Measurements from ENCODE around the gene TMEM132A.

TMEM132A gene

DNA sequence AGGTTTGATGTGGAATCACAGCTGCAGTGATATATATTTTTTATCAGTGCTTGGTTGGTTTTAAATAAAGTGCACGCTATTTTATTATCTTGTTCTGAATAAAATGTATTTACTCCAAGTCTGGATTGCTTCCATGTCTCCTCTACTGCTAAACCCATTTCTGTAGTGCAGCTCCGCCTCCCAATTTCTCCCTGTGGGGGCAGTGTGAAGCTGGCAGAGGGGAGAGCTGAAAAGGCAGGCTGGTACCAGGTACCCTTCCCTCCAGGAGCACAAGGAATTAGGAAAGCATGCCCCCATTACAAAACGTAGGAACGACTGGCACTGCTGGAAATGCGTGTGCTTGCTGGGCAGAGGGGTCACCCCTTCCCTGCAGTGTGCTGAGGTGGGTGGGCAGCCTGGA lies 934 bp upstream of the TMEM132A start:
- DNase-seq (ENCODE audit: low spot score) = no peak

DNA sequence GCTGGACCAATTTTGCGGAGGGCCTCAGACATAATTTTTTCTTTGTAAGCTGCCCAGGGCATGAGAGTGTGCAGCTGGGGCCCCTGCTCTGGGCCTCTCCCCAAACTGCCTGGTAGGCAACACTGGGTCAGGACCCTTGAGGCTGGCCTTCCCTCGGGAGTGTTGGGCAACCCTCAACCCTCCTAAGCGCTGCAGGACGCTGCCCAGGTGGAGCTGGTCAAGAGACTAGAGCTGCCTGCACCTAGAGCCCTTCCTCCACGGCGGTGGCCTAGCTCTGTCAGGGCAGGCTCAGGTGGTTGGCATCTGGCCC lies 505 bp upstream of the TMEM132A start:
- DNase-seq (ENCODE audit: low spot score) = no peak

GRCh38 chr11:60924906-60925853 lies 920 bp downstream of the TMEM132A start:
- peak; percentile 92 for DNase-seq (ENCODE audit: low spot score)

DNA sequence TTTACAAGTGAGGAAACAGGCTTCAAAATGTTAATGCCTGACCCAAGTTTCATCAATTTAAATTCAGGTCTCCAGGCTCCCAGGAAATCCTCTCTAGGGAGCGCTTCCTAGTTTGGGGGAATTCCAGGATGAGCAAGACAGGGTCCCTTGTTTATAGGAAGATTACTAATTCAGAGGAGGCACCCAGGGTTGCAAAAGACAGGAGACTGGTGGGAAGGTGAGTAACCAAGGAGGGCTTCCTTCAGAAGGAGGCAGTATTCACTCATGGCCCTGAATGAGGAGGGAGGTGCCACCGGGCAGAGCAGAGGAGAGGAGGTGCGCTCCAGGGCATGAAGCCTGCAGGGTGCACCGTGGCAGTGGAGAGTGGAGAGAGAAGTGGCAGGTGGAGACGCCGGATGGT lies 1.6 kb downstream of the TMEM132A start:
- no peak for DNase-seq (ENCODE audit: low spot score)

- DNase-seq (ENCODE audit: low spot score) = no peak
These were observed 2.2 kb downstream of the TMEM132A start for GRCh38 chr11:60926500-60926899.

GRCh38 chr11:60927061-60927592 lies 2.9 kb downstream of the TMEM132A start:
- DNase-seq (ENCODE audit: low spot score) = no peak

DNA sequence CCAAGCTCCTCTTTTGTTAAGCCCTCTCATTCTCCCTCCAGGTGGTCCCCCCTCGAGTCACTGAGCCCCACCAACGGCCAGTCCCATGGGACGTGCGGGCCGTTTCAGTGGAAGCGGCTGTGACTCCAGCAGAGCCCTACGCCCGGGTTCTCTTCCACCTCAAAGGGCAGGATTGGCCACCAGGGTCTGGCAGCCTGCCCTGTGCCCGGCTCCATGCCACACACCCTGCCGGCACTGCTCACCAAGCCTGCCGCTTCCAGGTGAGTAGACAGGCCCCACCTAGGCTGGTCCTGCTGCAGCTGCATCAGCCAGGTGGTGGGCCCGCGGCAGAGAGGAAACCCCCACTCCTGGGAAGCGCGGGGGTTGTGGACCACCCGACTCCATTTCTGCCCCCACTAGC lies 3.3 kb downstream of the TMEM132A start:
- DNase-seq (ENCODE audit: low spot score) = no peak

- no peak for DNase-seq (ENCODE audit: low spot score)
These were observed 4.3 kb downstream of the TMEM132A start for GRCh38 chr11:60928563-60929001.

GRCh38 chr11:60929764-60930163 lies 5.5 kb downstream of the TMEM132A start:
- DNase-seq (ENCODE audit: low spot score) = no peak

DNA sequence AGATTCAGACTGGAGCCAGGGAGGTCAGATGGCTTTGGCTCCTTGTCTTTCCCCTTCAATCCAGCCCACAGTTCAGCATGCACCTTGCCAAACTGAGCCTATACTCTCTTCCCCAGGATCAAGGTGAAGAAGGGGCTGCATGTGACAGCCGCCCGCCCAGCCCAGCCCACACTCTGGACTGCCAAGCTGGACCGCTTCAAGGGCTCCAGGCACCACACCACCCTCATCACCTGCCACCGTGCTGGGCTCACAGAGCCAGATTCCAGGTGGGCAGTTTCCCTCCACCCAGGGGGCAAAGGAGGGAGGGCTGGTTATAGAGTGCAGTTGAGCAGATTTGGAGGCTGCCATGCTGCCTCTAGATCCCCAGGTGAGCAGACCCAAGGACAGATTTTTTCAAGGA lies 6.1 kb downstream of the TMEM132A start:
- no peak for DNase-seq (ENCODE audit: low spot score)

DNA sequence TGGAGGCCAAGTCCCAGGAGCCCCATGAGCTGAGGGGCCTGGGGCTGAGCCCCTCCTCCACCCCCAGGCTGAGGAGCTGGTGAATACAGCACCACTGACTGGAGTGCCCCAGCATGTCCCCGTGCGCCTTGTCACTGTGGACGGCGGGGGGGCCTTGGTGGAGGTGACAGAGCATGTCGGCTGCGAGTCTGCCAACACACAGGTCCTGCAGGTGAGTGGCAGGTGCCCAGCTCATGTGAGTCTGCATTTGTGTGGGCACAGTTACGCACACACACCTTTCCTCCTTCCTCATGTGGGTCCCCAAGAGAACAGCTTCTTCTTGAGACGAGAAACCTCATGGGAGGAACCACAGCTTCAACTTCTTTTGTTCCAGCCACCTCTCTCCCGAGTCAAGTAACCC lies 7.7 kb downstream of the TMEM132A start:
- DNase-seq (ENCODE audit: low spot score) = no peak

- DNase-seq (ENCODE audit: low spot score) = no peak
These were observed 8.5 kb downstream of the TMEM132A start for GRCh38 chr11:60932605-60933356.

DNA sequence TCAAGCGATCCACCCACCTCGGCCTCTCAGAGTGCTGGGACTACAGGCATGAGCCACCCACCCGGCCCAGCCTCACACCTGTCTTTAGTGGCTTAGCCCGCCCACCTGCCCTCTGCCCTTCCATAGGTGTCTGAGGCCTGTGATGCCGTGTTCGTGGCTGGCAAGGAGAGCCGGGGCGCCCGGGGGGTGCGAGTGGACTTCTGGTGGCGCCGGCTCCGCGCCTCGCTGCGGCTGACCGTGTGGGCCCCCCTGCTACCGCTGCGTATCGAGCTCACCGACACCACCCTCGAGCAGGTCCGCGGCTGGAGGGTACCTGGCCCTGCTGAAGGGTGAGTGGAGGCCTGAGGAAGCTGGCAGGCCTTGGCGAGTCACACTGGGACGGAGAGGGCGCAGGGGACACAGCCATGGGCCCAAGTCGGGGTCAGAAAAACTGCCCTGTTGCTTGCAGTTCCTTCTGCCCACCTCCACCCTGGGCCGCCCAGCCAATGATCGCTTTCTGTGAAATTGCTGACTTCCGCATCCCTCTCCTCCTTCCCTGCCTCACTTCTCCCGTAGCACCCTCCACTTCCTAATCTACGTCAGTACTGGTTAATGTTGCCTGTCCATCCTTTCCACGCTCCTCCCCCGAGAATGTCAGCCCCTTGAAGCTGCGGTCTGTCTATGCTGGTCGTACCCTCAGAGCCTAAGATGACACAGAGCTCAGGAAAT lies 9.3 kb downstream of the TMEM132A start:
- no peak for DNase-seq (ENCODE audit: low spot score)

GRCh38 chr11:60934124-60934789 lies 10.0 kb downstream of the TMEM132A start:
- DNase-seq (ENCODE audit: low spot score) = no peak

GRCh38 chr11:60934790-60935605 lies 10.7 kb downstream of the TMEM132A start:
- no peak for DNase-seq (ENCODE audit: low spot score)

DNA sequence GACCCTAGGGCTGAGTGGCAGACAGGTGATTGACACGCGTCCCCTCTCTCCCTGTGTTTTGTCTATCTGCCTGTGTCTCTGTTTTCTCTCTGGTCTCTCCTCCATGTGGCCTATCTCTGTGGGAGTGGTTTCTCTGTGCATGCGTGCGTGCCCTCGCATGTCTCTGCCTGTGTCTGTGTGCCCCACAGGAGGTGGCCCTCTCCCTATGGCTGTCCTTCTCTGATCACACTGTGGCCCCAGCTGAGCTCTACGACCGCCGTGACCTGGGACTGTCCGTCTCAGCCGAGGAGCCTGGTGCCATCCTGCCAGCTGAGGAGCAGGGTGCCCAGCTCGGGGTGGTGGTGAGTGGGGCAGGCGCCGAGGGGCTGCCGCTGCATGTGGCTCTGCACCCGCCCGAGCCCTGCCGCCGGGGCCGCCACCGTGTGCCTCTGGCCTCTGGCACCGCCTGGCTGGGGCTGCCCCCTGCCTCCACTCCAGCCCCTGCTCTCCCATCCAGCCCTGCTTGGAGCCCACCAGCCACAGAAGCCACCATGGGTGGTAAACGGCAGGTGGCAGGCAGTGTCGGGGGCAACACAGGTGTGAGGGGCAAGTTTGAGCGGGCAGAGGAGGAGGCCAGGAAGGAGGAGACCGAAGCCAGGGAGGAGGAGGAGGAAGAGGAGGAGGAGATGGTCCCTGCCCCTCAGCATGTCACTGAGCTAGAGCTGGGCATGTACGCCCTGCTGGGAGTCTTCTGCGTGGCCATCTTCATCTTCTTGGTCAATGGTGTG lies 11.6 kb downstream of the TMEM132A start:
- DNase-seq (ENCODE audit: low spot score) = no peak

GRCh38 chr11:60936467-60937143 lies 12.3 kb downstream of the TMEM132A start:
- DNase-seq (ENCODE audit: low spot score) = no peak

DNA sequence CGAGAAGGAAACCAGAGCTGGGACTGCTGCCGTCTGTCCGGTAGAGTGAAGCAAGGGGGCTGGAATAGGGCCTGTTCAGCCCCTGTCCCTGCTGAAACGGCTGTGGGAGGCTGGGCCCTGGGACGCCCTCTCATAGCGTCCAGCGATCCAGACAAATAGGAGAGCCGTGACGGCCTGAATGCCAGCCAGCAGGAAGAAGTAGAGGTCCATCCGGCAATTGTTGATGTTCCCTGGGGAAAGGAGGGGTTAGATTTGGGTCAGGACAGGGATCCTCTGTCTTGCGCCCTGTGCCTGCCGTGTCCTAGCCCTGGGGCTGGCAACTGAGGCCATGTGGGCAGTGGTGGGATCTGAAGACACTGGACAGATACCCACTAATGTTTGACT lies 12.9 kb downstream of the TMEM132A start:
- DNase-seq (ENCODE audit: low spot score) = no peak

- no peak for DNase-seq (ENCODE audit: low spot score)
These were observed 13.6 kb downstream of the TMEM132A start for GRCh38 chr11:60937811-60938210.

DNA sequence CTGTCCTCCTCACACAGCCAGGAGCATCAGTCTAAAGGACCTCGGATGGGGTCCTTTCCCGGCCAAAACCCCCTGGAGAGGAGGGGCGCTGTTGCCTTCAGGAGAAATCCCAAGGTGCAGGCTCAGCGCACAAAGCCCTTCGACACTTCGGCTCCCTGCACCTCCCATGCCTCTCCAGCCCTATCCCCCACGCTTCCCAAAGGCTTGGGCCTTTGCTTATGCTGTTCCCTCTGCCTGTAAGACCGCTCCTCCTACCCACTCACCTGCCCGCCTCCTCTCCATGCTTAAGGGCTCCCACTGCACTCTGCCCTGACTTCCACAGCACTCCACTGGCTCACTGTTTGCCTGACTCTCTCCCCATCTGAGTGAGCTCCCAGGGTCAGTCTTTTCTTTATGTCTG lies 14.2 kb downstream of the TMEM132A start:
- no peak for DNase-seq (ENCODE audit: low spot score)

All from HuH-7.5 (cell line).